ENCODE data around the gene AGAP3. TPM values are rescaled to one million over a fixed set of nuclear protein-coding genes. Genes with fewer than 3 reads are reported as not detected.
"Not testable (repeated sequence)": the region's sequence is repeated elsewhere in the genome, so short reads cannot be mapped to it uniquely, and the experiment has no call there.

The AGAP3 gene
- total and polyA plus RNA-seq, 8 donors, result 83.3 to 167 (median 100) TPM

DNA sequence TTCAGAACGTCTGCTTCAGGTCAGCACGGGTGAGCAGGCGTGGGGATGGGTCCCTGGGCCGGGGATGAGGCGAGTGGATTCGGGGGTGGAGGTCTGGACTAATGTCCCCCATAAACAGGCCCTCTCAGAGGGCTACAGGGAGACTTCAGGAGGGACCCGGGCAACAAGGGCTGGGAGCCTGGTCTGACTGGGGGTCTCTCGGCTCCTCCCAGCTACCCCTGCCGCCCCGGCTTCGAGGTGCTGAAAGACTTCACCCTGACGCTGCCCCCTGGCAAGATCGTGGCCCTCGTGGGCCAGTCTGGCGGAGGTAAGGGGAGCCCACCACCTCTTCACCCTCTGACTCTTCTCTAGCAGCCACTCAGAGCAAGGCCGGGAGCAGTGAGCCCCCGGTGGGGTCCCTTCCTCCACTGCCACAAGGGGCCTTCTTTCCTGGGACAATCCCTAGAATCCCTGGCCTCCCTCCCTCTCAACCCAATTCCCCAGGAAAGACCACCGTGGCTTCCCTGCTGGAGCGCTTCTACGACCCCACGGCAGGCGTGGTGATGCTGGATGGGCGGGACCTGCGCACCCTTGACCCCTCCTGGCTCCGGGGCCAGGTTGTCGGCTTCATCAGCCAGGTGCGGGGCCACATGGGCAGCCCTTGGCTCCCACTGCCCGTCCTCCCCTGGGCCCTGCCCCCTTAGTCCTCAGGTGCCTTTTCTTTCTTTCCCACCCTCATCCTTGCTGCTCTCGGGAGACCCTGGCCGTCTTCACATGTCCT, 45.5 kb upstream of the AGAP3 start:
- Histone ChIP-seq H3K4me3 (no peak overlapping the region), H3K36me3 (peaks cover 0 to 55% of the 10 kb centered on the region in 2 donors), H3K27me3 (no peaks in the 10 kb centered on the region), H3K27ac (no peak overlapping the region), H3K4me1 (peaks cover 12 to 22% of the 10 kb centered on the region in 2 donors), H3K9me3 (no peaks in the 10 kb centered on the region)
- intact Hi-C loops (cut with DNase I), result no loop called here
- no peak for DNase-seq
- TF ChIP-seq, protein P1, sequence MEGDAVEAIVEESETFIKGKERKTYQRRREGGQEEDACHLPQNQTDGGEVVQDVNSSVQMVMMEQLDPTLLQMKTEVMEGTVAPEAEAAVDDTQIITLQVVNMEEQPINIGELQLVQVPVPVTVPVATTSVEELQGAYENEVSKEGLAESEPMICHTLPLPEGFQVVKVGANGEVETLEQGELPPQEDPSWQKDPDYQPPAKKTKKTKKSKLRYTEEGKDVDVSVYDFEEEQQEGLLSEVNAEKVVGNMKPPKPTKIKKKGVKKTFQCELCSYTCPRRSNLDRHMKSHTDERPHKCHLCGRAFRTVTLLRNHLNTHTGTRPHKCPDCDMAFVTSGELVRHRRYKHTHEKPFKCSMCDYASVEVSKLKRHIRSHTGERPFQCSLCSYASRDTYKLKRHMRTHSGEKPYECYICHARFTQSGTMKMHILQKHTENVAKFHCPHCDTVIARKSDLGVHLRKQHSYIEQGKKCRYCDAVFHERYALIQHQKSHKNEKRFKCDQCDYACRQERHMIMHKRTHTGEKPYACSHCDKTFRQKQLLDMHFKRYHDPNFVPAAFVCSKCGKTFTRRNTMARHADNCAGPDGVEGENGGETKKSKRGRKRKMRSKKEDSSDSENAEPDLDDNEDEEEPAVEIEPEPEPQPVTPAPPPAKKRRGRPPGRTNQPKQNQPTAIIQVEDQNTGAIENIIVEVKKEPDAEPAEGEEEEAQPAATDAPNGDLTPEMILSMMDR (IDR thresholded peaks at IDR 0.05), result no peak
- ATAC-seq, result no peak

DNA sequence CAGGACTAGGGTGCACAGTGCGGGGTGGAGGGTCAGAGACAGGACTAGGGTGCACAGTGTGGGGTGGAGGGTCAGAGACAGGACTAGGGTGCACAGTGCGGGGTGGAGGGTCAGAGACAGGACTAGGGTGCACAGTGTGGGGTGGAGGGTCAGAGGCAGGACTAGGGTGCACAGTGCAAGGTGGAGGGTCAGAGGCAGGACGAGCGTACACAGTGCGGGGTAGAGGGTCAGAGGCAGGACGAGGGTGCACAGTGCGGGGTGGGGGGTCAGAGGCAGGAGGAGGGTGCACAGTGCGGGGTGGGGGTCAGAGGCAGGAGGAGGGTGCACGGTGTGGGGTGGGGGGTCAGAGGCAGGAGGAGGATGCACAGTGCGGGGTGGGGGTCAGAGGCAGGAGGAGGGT, 42.8 kb upstream of the AGAP3 start:
- H3K4me3 ChIP-seq; H3K27me3 ChIP-seq; intact Hi-C loops (cut with DNase I); ATAC-seq; DNase-seq; H3K9me3 ChIP-seq; H3K27ac ChIP-seq: not testable (repeated sequence)
- Histone ChIP-seq H3K36me3 (peaks cover 0 to 38% of the 10 kb centered on the region in 2 donors), H3K4me1 (peaks cover 15 to 24% of the 10 kb centered on the region in 2 donors)

DNA sequence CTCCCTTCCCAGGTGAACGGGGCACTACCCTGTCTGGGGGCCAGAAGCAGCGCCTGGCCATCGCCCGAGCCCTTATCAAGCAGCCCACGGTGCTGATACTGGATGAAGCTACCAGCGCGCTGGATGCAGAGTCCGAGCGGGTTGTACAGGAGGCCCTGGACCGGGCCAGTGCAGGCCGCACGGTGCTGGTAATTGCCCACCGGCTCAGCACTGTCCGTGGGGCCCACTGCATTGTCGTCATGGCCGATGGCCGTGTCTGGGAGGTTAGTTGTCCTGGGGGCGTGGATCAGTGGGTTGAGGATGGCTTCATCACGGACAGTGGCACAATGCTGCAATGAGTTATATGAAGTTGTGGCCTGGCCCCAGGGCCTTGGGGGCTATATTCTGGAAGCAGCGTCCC, 42.3 kb upstream of the AGAP3 start:
- no peaks in the 10 kb centered on the region for H3K9me3 ChIP-seq
- ATAC-seq, result no peak
- intact Hi-C loops (cut with DNase I), result no loop called here
- peaks cover 0 to 38% of the 10 kb centered on the region in 2 donors for H3K36me3 ChIP-seq
- H3K4me1 ChIP-seq, result peaks cover 9 to 18% of the 10 kb centered on the region in 2 donors
- no peak for DNase-seq
- no peak overlapping the region for H3K4me3 ChIP-seq
- TF ChIP-seq, protein P1 (IDR thresholded peaks at IDR 0.05), result no peak
- no peak overlapping the region for H3K27ac ChIP-seq
- no peaks in the 10 kb centered on the region for H3K27me3 ChIP-seq

DNA sequence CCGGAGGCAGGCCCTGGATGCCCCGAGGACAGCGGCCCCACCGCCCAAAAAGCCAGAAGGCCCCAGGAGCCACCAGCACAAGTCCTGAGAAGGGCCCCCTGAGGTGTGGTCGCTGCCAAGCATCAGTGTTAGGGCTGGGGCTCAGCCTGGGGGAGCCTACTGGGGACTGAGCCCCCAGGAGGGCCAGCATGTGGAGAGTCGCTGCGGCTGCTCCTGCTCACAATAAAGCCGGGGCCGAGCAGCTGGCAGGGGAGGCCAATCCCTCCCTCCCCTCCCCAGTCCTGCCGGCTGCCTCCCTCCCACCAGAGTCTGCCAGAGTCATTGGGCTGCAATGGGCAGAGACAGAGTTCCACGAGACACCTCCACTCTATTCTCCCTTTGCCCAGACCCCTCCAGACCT, 41.0 kb upstream of the AGAP3 start:
- intact Hi-C loops (cut with DNase I), result no loop called here
- TF ChIP-seq, protein P1 (IDR thresholded peaks at IDR 0.05), result no peak
- Histone ChIP-seq H3K27me3 (peaks cover 0 to 8% of the 10 kb centered on the region in 2 donors), H3K27ac (no peak overlapping the region), H3K4me3 (no peak overlapping the region), H3K36me3 (peaks cover 0 to 38% of the 10 kb centered on the region in 2 donors), H3K9me3 (no peaks in the 10 kb centered on the region), H3K4me1 (peaks cover 3 to 5% of the 10 kb centered on the region in 2 donors)
- no peak for ATAC-seq
- DNase-seq, result no peak

DNA sequence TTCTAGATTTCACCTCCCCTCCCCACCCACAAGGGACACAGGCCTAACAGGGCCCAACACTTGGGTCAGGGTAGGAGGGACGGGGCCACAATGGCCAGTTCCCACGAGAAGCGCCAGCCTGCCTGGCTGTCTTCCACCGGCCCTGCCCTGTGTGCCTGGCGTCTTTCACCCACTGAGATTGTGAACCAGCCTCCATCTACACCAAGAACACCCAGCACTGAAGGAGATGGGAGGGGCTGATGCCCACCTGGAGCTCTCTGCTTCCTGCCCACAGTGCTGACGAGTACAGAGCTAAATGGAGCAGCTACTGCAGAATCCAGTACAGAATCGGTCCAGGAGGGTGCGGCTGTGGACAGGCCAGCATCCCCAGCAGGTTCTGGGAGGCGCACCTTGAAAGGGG, 40.3 kb upstream of the AGAP3 start:
- H3K36me3 ChIP-seq, result peaks cover 0 to 38% of the 10 kb centered on the region in 2 donors
- no peak overlapping the region for H3K4me3 ChIP-seq
- H3K9me3 ChIP-seq, result no peaks in the 10 kb centered on the region
- no peak for DNase-seq
- intact Hi-C loops (cut with DNase I), result no loop called here
- H3K4me1 ChIP-seq, result peaks cover 3 to 6% of the 10 kb centered on the region in 2 donors
- no peak overlapping the region for H3K27ac ChIP-seq
- TF ChIP-seq, protein P1 (IDR thresholded peaks at IDR 0.05), result no peak
- H3K27me3 ChIP-seq, result peaks cover 0 to 15% of the 10 kb centered on the region in 2 donors
- no peak for ATAC-seq
